ENCODE measurements around the gene KPNA2. TPM values are rescaled to one million over a fixed set of nuclear protein-coding genes. Genes with fewer than 3 reads are reported as not detected.

Gene KPNA2
- total RNA-seq, 2 experiments from 2014 or later, result 165 to 180 TPM

DNA sequence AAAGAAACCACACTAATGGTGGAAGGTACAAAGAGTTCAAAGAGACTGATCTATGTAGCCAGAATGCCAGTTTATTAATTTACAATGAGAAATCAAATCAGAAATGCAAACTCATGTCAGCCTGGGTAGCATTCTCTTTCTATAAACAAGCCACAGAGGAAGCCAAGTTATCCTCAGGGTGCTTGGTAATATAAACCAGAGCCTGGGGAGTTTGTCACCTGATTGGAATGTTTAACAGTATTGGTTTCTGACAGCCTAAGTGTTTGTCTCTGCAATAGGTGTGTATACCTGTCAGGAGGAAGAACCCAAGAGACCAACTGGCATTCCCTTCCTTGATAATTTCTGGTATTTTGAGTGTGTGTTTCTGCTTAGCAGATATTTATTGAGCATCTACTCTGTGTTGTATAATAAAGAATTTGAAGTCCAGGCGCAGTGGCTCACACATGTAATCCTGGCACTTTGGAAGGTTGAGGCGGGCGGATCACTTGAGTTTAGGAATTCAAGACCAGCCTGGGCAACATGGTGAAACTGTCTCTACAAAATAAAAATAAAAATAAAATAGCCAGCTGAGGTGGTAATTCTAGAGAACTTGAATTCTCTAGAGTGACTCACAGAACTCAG, 36.1 kb upstream of the KPNA2 start:
- intact Hi-C loops (cut with micrococcal nuclease), result no loop called here
- ChIA-PET POLR2A (no interaction called here), CTCF (no interaction called here)
- TF ChIP-seq CTCF (IDR thresholded peaks at IDR 0.05), result no peak
- DNase-seq (no peak), ATAC-seq (no peak)
- peaks cover 17% of the 10 kb centered on the region for H3K27me3 Mint-ChIP-seq
- H3K9me3 Mint-ChIP-seq, result no peaks in the 10 kb centered on the region
- H3K4me1 Mint-ChIP-seq (ENCODE audit: low read depth), result peaks cover 19% of the 10 kb centered on the region
- H3K27ac Mint-ChIP-seq, result no peak overlapping the region
- H3K36me3 Mint-ChIP-seq (ENCODE audit: low read depth), result no peaks in the 10 kb centered on the region
- H3K4me3 Mint-ChIP-seq, result no peak overlapping the region

DNA sequence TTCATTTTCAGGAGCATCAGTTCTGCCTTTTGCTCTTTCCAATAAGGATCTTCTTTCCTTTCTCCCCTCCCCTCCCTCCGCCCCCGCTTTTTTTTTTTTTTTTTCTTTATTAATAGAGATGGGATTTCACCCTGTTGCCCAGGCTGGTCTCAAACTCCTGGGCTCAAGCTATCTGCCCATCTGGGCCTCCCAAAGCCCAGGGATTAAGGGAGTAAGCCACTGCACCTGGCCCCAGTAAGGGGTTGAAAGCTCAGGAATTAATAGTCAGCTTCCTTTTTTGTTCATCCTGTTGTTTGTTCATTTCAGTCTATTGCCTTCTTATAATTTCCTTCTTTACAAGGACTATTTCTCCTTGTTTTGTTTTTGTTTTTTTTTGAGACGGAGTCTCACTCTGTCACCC, 31.3 kb upstream of the KPNA2 start:
- ATAC-seq (no peak), DNase-seq (no peak)
- Mint-ChIP-seq H3K27me3 (no peaks in the 10 kb centered on the region), H3K4me1 (ENCODE audit: low read depth) (no peaks in the 10 kb centered on the region), H3K36me3 (ENCODE audit: low read depth) (no peaks in the 10 kb centered on the region), H3K4me3 (no peak overlapping the region), H3K9me3 (no peaks in the 10 kb centered on the region), H3K27ac (no peak overlapping the region)
- CTCF ChIA-PET, result no interaction called here
- intact Hi-C loops (cut with micrococcal nuclease), result no loop called here
- no peak for TF ChIP-seq CTCF (IDR thresholded peaks at IDR 0.05)
- POLR2A ChIA-PET, result no interaction called here

- Mint-ChIP-seq H3K27ac (no peak overlapping the region), H3K27me3 (no peaks in the 10 kb centered on the region), H3K4me1 (ENCODE audit: low read depth) (peaks cover 3% of the 10 kb centered on the region), H3K36me3 (ENCODE audit: low read depth) (no peaks in the 10 kb centered on the region), H3K4me3 (no peak overlapping the region), H3K9me3 (no peaks in the 10 kb centered on the region)
- ChIA-PET CTCF (interaction anchor here (8.2 kb wide), 1 partner anchor 10 kb away, joined by 35 read pairs; the partner anchor contains the start of gene C17orf58), POLR2A (no interaction called here)
- no peak for ATAC-seq
- TF ChIP-seq CTCF (IDR thresholded peaks at IDR 0.05), result no peak
- no peak for DNase-seq
- intact Hi-C loops (cut with micrococcal nuclease), result no loop called here
Measured at GRCh38 chr17:68006797-68007196, 28.7 kb upstream of the KPNA2 start.

DNA sequence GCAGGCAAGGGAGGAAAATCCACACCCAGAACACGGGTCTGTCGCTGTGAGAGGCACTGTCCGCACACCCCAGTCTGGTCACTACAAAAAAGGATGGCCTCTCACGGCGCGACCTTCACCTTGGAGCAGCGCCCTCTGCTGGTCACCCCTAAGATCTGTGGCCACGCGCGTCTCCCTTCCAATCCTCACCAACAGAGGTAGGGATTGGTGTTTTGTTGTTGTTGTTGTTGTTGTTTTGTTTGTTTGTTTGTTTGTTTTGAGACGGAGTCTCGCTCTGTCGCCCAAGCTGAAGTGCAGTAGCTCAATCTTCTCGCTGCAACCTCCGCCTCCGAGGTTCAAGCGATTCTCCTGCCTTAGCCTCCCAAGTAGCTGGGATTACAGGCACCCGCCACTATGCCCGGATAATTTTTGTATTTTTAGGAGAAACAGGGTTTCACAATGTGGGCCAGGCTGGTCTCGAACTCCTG, 24.3 kb upstream of the KPNA2 start:
- DNase-seq, result peak; percentile 77
- TF ChIP-seq CTCF (IDR thresholded peaks at IDR 0.05), result peak; percentile 94
- H3K36me3 Mint-ChIP-seq (ENCODE audit: low read depth), result no peaks in the 10 kb centered on the region
- intact Hi-C loops (cut with micrococcal nuclease), result no loop called here
- peaks cover 3% of the 10 kb centered on the region for H3K4me1 Mint-ChIP-seq (ENCODE audit: low read depth)
- no peaks in the 10 kb centered on the region for H3K27me3 Mint-ChIP-seq
- ChIA-PET CTCF (interaction anchor here (0.8 to 8.2 kb wide), 8 partner anchors 8 to 51 kb away, joined by 3 to 35 read pairs (median 4); partner anchors contain the start of gene C17orf58), POLR2A (interaction anchor here (0.9 kb wide), 1 partner anchor 9 kb away, joined by 3 read pairs; no protein-coding TSS in a partner anchor)
- ATAC-seq, result peak; percentile 93
- peak overlapping the region; percentile 57 for H3K4me3 Mint-ChIP-seq
- no peaks in the 10 kb centered on the region for H3K9me3 Mint-ChIP-seq
- peak overlapping the region; percentile 25 for H3K27ac Mint-ChIP-seq

- POLR2A ChIA-PET, result no interaction called here
Measured at GRCh38 chr17:68013385-68013784, 22.1 kb upstream of the KPNA2 start.

More at GRCh38 chr17:68013385-68013784, 22.1 kb upstream of the KPNA2 start:
- TF ChIP-seq CTCF (IDR thresholded peaks at IDR 0.05), result no peak
- CTCF ChIA-PET, result interaction anchor here (8.2 kb wide), 1 partner anchor 17 kb away, joined by 35 read pairs; the partner anchor contains the start of gene C17orf58
- DNase-seq, result no peak
- H3K4me1 Mint-ChIP-seq (ENCODE audit: low read depth), result peaks cover 3% of the 10 kb centered on the region
- no peaks in the 10 kb centered on the region for H3K36me3 Mint-ChIP-seq (ENCODE audit: low read depth)
- no peaks in the 10 kb centered on the region for H3K27me3 Mint-ChIP-seq
- H3K9me3 Mint-ChIP-seq, result no peaks in the 10 kb centered on the region
- no peak for ATAC-seq
- intact Hi-C loops (cut with micrococcal nuclease), result no loop called here
- no peak overlapping the region for H3K4me3 Mint-ChIP-seq
- no peak overlapping the region for H3K27ac Mint-ChIP-seq

All from activated CD8-positive, alpha-beta T cell treated with anti-CD3 and anti-CD28 coated beads for 36 hours (primary cell).